Middle frontal gyrus (tissue), 1 donor: ENCODE measurements around the gene ALG2.
"Not testable (repeated sequence)": the region's sequence is repeated elsewhere in the genome, so short reads cannot be mapped to it uniquely, and the experiment has no call there.

Experiments
- DNase-seq: peaks from one replicate; pipeline ENCODE4 v3.0.0-alpha.2; 2015; ENCODE audit warnings: low spot score; ENCODE audit errors: extremely low spot score

ALG2 gene

DNA sequence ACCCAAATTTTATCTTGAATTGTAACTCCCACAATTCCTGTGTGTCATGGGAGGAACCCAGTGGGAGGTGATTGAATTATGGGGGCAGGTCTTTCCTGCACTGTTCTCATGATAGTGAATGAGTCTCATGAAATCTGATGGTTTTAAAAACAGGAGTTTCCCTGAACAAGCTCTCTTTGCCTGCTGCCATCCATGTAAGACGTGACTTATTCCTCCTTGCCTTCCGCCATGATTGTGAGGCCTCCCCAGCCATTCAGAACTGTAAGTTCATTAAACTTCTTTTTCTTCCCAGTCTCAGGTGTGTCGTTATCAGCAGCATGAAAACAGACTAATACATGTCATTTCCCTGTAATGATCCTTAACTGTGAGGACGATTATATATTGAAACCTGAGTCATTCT lies 16.1 kb upstream of the ALG2 start:
- not testable (repeated sequence) for DNase-seq

DNA sequence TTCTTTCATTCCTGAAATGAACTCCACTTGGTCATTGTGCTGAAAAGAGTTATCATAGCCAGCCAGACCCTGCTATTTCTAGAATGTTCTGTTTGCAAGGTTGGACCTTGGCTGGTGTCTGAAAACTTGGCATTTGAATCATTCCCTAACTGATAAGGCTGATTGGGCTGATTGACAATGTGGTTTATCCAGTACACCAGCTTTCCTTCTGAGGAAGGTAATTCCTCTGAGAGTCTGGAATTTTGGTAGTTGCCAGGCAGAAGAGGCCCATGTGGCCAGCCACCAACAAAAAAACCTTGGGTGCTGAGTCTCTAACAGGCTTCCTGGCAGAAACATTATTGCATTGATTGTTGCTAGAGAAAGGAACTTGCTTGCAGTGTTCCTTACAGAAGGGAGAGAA lies 15.6 kb upstream of the ALG2 start:
- DNase-seq: no peak

DNA sequence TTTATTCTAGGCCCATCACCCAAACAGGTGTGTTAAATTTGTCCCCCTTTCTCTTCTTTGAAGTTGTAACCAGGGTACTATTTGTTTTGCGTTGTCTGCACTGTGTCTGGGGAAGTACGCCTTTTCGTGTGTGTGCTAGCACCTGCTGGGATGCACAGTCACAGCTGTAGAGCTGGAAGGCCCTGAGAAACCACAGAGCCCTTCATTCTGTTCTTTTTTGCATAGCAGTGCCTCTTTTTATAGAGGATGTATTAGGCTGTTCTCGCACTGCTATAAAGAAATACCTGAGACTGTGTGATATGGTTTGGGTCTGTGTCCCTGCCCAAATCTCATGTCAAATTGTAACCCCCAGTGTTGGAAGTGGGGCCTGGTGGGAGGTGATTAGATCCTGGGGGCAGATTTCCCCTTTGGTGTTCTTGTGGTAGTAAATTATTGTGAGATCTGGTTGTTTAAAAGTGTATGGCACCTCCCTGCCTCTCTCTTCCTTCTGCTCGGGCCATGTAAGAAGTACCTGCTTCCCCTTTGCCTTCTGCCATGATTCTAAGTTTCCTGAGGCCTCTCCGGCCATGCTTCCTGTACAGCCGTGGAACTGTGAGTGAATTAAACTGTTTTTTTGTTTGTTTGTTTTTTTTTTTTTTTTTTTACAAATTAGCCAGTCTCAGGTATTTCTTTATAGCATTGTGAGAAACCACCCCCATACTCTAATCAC lies 14.3 kb upstream of the ALG2 start:
- DNase-seq: no peak

DNA sequence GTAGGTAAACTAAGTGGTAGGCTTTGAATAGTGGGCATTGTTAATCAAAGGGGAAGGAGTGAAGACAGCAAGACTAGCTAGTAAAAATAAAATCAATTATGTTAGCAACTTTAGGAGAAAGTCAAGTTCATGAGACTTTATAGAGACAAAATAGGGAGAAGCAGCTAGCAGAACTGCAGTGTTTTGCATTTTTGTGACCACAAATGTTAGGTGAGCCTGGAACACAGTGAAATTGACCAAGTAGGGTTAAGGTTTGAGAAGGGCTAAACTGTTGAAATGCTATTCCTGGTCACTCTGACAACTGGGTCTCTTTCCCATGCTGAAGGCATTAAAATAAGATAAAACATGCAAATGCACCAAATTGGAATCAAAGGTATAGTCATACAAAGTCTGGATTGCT lies 13.3 kb upstream of the ALG2 start:
- DNase-seq: no peak

DNA sequence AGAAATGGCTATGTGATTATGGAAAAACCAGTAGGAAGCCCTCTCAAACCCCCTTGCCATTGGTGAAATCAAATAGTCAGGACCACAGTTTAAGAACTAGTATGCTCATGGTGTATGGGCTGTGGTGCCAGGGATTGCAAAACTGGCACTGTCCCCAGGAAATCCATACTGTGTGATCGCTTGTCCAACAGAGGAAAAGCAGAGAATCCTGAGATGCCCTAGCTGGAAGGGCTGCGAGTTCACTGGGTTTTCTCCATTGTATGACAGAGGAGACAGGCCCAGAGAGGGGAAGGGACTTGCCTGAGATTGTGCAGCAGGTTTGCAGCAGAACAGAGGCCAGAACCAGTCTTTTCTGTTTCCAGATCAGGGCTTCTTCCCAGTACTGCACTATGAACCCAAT lies 12.9 kb upstream of the ALG2 start:
- DNase-seq: no peak

DNA sequence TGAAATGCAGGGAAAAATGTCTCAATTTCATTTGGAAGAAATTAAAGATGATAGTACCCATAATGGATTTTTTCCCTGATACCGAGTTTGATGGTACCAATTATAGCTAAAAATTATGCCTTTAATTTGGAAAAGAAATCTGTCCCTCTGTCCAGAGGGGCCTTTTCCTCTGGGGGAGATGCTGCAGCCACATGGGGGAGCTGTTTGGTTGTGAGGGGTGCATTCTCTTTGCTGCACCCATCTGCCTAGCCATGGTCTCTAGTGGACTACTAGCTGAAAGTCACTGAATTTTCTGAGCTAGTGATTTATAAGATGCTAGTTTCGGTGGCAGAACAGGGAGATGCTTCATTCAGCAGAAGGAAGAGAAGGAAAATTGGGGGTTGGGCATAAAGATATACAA lies 10.0 kb upstream of the ALG2 start:
- DNase-seq: no peak

DNA sequence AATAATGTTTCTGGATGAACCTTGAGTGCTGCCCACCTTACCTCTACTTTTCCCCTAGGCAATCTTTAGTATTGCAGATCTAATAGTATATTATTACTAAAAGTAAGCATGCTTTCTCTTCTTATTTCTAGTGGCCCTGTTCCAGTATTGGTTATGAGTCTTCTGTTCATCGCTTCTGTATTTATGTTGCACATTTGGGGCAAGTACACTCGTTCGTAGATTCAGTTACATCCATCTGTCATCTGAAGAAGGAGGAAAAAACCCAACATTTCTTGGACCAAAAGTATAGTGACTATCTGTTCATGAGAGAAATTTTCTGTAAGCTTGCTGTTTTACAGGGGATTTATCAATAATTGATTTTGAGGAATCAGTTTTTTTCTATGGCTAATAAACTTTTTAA lies 8.5 kb upstream of the ALG2 start:
- no peak for DNase-seq

DNA sequence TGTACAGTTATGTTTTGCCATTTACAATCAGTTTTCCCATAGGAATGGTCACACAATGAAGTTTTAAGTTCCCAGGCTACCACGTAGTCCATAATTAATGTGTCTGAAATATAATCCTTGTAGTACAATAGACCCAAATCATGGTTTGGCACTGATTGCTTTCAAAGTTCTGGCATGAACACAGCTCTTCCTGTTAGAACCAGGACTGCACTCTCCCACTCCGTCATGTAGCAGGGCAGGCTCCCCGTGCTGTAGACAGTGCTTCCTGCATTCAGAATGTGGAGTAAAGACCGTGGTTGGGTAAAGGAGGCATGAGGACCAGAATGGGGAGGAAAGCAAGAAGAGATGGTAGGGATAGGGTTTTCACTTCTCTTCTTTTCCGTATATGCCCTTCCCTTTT lies 4.3 kb upstream of the ALG2 start:
- DNase-seq: no peak

DNA sequence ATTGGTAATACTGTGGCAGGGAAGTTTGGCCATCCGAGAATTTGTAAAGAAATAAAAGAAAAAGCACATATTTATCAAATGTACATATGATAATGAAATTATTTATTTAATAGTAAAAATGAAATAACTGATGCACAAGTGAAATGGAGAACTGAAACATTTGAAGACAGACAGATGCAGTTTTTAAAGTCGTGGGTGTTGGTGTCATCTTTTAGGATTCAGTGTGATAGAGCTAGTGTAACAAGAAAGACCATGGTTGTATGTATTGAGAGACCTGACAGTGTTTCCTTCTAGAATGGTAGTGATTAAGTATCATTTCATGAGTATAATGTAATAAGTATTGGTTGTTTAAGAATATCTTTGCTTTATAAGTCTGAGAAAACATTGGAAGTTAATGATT lies 2.7 kb upstream of the ALG2 start:
- DNase-seq: no peak

DNA sequence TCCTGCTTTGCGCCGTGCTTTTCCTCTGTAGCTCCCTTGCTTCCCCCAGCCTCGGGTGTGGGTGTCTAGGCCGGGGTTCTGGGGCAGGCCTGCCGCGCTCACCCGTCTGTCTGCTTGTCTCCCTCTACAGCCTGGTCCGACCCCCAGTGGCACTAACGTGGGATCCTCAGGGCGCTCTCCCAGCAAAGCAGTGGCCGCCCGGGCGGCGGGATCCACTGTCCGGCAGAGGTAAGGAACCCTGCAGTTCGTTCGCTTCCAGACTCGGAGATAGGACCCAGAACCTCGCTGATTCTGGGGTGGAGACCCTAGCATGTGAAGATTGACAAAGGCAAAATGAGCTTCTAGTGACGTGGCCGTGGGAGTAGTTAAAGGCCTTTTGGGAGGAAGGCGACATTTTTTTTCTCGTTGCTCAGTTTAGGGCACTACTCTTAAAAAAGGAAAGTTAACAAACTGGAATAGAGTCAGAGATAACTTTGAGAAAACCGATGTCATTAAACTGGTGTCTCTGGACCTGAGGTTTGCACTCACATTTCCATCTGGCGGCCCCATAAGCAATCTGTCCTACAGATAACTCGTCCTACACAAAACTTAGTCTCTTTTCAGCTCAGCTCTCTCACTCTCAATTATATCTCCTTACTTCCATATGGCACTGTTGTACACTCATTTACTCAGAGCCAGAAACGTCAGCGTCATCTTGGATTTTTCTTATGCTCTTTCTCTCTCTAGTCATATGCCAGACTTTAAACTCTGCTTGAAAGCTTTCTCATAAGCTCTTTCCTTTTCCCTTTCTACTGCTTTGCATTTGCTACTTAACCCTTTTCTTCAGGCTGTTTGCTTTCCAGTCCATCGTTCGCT lies 901 bp upstream of the ALG2 start:
- no peak for DNase-seq

DNA sequence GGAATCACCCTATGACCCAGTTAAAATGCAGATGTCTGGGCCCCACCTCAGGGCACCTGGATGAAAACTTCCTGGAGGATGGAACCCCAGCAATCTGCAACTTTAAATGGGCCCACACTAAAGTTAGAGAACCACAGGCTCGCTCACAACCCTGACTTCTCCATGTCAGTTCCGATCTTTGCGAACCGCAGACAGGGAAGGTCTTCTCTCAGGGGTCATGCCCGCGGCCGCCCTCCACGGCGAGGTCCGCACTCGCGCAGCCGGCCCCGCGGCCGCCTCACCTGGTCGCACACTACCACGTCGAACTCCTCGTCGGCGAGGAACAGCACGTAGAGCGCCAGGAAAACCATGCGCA lies 499 bp downstream of the ALG2 start:
- DNase-seq: no peak

DNA sequence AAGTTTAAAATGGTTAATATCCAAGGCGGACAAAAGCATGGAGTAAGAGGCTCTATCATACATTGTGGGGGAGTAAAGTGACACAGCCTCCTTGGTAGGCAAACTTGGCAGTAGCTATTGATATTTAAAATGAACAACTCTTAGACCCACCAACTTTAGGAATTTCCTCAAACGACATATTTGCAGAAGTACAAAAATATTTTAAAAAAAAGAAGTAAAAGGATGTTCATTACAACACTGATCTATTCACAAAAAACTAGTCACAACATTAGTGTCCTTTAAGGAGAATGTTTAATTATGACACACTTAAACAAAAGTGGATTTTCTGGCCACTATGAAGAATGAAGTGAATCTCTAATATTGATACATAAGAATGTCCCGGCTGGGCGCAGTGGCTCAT lies 1.7 kb downstream of the ALG2 start:
- DNase-seq: no peak

DNA sequence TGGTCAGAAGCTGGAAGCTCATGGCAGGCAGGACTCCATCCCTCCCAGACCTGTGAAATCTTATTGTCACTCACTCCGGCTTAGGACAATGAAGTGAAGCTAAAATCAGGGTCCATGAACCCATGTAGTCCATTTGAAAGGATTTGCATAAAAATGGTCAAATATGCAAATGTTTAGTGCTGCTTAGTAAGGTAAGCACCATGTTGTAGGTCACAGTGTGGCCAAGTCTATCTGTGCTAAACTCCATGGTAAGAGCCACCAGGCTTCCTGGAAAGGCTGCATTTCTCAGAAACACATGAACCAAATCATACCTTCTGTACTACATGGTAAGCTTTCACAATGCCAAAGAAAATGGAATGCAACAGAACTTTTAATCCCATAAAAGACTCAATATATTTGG lies 5.7 kb downstream of the ALG2 start:
- no peak for DNase-seq

DNA sequence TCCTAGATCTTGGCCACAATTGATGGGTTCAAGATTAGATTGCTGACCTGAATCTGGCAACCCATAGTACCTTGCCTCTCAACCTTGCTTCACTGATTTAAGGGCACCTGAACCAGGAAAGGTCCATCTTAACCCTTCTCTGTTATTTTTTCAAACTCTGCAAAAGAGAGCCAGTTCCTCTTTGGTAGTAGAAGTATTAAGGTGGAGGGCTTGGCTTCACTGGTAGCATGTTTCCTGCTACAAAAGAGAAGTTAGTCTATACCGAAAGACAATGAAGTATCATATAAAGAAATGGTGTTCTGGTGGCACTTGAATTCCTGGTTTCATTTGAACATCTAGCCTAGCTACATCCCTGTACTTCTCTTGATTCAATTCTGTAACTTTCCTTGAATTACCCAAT lies 8.5 kb downstream of the ALG2 start:
- no peak for DNase-seq

DNA sequence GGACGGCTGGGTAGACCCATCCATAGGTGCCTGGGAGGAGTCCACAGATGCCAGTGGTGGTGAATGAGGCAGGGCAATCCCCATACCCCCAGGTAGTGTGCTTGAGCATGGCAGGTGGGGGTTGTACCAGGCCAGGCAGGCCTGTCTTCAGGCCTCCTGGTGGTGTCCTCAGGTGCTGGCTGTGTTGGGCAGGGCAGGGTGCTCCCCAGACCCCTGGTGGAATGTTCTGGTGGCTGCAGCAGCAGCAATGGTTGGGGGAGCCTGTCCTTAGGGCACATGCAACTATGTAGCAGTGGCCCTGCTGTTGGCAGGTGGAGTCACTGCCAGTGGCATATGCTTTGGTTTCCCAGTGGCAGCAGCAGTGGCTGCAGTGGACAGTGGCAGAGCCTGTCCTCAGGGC lies 10.0 kb downstream of the ALG2 start:
- DNase-seq: no peak

DNA sequence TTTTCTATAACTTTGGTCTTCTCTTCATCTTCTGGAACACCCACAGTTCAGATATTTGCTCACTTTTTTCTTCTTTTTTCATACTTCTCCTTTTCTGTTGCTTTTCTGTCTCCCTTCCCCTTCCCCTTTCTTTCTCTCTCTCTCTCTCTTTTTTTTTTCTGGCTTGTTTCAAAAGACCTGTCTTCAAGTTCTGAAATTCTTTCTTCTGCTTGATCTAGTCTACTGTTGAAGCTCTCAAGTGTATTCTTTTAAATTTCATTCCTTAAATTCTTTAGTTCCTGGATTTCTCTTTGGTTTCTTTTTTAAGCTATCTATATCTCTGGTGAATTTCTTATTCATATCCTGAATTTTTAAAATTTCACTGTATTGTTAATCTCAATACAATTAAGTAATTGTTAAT lies 11.2 kb downstream of the ALG2 start:
- no peak for DNase-seq

DNA sequence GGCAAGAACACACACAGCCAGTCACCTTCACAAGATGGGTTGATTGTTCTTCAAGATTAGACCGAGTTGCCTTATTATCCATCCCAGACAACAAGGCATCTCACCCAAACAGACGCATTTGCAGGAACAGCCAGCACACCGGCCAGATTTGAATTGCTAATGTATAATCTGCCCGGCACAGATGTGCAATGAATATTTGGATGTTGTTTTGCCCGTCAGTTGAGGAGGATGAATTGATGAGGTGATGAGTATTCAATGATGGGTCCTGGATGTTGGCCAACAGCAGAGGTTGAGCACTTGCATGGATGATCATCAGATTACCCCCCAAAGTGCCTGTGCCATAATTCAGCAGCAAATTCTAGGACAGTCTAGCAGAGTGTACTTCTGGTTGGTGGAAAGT lies 20.1 kb downstream of the ALG2 start:
- DNase-seq: no peak

DNA sequence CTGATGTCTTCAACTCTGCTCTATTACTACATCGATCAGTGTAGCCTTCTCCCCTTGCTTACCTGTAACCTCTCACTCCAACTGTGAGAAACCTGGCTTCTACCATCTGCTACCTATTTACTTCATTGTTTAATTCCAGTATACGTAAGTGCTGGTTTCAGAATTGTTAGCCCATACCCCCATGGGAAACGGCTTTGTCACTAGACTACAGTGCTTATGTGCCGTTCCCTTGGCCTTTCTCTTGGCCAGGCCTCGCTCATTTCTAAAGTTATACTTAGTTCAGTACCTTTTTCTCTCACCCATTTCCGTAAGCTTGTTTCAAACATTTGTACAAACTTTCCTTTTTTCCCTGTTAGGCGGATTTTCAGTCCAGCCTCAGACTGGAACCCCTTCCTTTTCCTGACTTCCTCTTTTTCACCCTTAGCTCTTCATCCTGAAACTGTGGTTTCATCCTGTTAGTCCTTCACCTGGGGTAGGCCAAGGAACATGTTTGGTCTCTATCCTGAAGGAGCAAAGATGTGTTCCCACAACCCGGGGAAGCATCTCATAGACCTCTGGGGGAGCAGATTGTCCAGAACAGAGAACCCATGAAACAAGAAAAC lies 21.7 kb downstream of the ALG2 start:
- DNase-seq: no peak

DNA sequence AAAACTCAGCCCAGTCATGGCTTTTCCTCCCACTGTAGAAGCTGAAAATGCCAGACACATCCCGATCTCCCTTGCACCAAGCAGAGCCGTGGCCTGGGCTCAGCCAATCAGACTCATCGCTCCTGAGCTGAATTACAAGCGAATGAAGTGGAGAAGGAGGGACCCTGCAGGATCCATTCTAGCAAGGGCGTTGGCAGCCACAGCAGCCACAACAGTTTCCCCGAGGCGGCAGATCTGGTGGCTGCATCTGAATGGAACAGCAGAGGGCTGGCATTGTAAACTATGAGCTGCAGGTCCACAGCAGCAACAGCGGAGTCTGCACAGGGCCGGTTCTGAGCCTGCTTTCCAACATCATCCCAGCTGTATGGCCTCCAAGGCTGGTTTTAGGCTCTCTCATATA lies 23.8 kb downstream of the ALG2 start:
- DNase-seq: no peak

DNA sequence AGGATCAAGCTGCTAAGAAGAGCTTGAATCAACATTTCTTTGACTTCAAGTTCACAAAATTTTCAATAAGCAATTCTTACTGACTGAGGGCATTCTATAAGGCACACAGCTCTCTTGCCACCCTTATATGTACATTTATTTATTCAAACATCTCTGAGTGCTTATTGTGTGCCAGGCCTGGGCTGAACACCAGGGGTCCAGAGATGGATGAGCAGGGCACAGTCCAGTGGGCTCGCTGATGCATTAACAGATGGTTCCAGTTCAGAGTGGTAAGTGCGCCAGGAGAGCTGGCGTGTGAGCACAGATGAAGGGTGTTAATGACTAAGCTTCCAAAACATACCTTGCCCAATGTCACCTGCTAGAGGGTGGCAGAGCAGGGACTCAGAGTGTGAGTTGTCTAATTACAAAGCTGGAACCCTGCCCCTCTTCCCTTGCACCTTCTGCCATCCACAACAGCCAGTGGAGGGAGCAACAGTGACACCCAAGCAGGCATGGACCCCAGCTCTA lies 24.6 kb downstream of the ALG2 start:
- DNase-seq: no peak

DNA sequence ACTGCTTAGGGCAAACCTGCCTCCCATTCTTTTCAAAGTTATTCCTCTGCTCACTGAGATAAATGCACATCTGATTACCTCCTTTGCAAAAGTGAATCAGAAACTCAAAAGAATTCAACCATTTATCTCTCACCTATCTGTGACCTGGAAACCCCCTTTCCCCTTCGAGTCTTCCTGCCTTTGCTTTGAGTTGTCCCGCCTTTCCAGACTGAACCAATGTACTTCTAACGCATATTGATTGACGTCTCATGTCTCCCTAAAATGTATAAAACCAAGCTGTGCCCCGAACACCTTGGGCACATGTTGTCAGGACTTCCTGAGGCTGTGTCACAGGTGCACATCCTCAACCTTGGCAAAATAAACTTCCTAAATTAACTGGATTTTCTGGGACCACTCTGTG lies 25.3 kb downstream of the ALG2 start:
- DNase-seq: not testable (repeated sequence)

DNA sequence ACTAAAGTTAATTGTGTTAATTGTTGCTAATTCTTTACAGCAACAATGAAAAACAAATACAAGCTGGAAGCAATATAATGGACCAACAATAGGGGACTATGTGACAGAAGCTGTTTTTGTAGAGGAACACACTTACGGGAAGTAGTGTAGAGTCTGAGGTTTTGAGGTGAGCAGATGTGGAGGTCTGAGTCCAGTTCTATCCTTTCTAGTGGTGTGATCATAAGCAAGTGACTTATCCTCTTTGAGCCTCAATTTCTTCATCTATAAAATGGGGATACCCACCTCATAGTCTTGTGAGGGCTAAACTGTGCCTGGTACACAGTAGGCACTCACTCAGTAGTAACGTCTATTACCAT lies 28.3 kb downstream of the ALG2 start:
- no peak for DNase-seq
